Effector memory CD8-positive, alpha-beta T cell (primary cell): ENCODE results near the gene CDH16.

Source experiments
- ATAC-seq: fragments of 150-1000 bp; cut with Tn5 transposase; replicated peaks from 2 replicates; pipeline ENCODE4 v1.10.0; 2021; ENCODE audit warnings: mild to moderate bottlenecking, moderate library complexity
- DNase-seq, 3 experiments: peaks; one replicate each; pipeline ENCODE4 v3.0.0; 2021
- H3K27ac Mint-ChIP-seq, 2 donors: one replicate each; pipeline ENCODE4 v1.8.0; 2022; ENCODE audit warnings: mild to moderate bottlenecking in 2 of 2, mixed read lengths in 2 of 2, moderate library complexity in 2 of 2
- H3K27me3 Mint-ChIP-seq, 2 donors: one replicate each; pipeline ENCODE4 v1.8.0; 2022; ENCODE audit warnings: mixed read lengths in 2 of 2
- H3K36me3 Mint-ChIP-seq: one replicate; pipeline ENCODE4 v1.8.0; 2022; ENCODE audit warnings: mild to moderate bottlenecking, moderate library complexity, mixed read lengths; ENCODE audit not compliant: insufficient read depth
- H3K4me1 Mint-ChIP-seq, 2 donors: one replicate each; pipeline ENCODE4 v1.8.0; 2022; ENCODE audit warnings: low read depth in 2 of 2, mixed read lengths in 2 of 2
- H3K4me3 Mint-ChIP-seq, 2 donors: one replicate each; pipeline ENCODE4 v1.8.0; 2022; ENCODE audit warnings: mild to moderate bottlenecking in 2 of 2, mixed read lengths in 2 of 2, moderate library complexity in 2 of 2
- H3K9me3 Mint-ChIP-seq, 2 donors: one replicate each; pipeline ENCODE4 v1.8.0; 2022; ENCODE audit warnings: mixed read lengths in 2 of 2

Gene CDH16

DNA sequence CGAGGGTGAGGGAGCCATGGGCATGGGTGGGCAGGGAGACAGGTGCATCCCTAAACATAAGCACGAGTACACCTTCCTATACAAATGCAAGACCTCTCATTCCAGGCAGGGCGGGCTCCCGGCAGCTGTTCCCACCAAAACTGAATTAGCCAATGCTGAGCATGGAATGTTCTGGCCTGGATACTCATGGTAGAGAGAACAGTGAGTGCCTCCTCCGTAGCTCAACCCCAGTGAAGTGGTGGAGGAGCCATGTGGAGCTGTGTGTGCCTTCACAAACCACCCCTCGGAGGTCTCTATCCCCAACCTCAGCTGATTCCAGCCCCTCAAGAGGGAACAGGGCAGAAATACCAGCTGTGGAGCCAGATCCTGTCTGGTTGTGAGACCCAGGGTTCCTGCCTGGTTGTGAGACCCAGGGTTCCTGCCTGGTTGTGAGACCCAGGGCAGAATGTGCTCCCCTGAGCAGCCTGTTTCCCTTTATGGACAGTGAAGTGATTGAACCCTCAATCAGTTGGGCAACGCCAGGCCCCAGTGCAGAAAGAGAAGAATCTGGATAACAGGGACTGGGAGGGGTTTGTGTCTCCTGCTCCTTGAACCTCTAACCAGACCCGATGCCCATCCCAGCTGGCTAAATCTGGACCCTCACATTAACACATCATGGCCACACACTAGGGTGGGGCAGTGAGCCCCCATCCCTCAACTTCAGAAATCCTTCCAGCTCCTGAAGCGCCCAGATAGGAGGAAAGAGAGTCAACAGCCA is 2.4 kb upstream of the CDH16 start:
- H3K27ac Mint-ChIP-seq, result no peak overlapping the region
- no peaks in the 10 kb centered on the region for H3K36me3 Mint-ChIP-seq
- DNase-seq (no peak), ATAC-seq (no peak)
- H3K4me1 Mint-ChIP-seq, result peaks cover 0 to 9% of the 10 kb centered on the region in 2 donors
- no peaks in the 10 kb centered on the region for H3K9me3 Mint-ChIP-seq
- peaks cover 25 to 73% of the 10 kb centered on the region in 2 donors for H3K27me3 Mint-ChIP-seq
- H3K4me3 Mint-ChIP-seq, result no peak overlapping the region

GRCh38 chr16:66920299-66920590 is 1.6 kb upstream of the CDH16 start:
- no peak overlapping the region for H3K4me3 Mint-ChIP-seq
- no peak for ATAC-seq
- no peaks in the 10 kb centered on the region for H3K9me3 Mint-ChIP-seq
- H3K36me3 Mint-ChIP-seq, result no peaks in the 10 kb centered on the region
- H3K4me1 Mint-ChIP-seq, result peaks cover 0 to 2% of the 10 kb centered on the region in 2 donors
- peaks cover 17 to 68% of the 10 kb centered on the region in 2 donors for H3K27me3 Mint-ChIP-seq
- no peak for DNase-seq
- H3K27ac Mint-ChIP-seq, result no peak overlapping the region

DNA sequence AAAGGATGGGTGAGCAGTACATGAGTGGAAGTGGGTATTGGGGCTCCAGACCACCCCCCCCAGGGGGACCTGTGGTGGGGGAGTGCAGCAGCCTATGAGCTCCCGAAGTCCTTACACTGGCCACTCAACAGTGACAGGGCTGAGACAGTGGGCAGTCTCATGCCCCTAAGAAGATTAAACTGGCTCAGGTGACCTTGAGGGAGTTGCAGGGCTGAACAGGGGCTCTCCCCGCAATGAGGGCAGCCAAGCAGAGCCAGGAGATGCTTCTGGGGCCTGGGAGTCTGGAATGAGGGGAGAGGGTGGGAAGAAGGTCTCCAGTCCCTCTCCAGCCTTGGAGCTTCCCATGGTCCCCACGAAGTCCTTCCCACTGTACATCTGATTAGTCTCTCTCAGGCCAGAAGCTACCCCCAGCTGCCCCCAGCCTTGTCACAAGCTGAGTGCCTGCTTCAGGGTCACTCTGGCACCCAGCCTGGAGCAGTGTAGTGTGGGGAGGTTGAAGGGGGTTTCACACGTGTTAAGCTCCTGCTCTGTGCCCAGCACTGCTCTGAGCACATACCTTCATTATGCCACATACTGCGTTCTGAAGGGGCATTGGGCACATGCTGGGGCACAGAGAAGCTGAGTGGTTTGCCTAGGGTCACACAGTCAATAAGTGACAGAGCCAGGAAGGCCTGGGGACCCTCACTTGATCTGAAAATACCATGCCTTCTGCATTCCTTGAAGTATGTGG is 1.0 kb upstream of the CDH16 start:
- H3K9me3 Mint-ChIP-seq, result no peaks in the 10 kb centered on the region
- no peak for DNase-seq
- no peak for ATAC-seq
- peaks cover 0 to 2% of the 10 kb centered on the region in 2 donors for H3K4me1 Mint-ChIP-seq
- H3K36me3 Mint-ChIP-seq, result no peaks in the 10 kb centered on the region
- H3K4me3 Mint-ChIP-seq, result no peak overlapping the region
- H3K27me3 Mint-ChIP-seq, result peaks cover 16 to 63% of the 10 kb centered on the region in 2 donors
- no peak overlapping the region for H3K27ac Mint-ChIP-seq

DNA sequence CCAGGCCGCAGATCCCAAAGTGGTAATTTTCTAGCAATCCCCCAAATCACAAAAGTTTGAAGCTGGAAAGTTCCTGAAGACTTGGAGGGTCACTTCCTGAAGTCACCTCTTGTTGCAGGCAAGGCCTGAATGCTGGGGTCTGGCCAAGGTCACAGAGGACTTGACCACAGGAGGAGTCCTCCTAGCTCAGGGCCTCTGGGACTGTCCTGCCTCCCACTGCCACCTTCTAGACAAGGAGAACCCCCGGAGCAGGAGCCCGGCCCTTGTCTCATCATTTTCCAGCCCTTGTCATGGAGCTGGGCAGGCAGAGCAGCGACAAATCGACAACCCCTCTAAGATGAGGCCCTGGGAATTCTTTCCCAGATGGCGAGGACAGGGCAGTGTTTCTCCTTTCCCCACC is 330 bp downstream of the CDH16 start:
- Mint-ChIP-seq H3K9me3 (no peaks in the 10 kb centered on the region), H3K27me3 (peaks cover 6 to 49% of the 10 kb centered on the region in 2 donors), H3K4me3 (no peak overlapping the region), H3K27ac (no peak overlapping the region), H3K4me1 (no peaks in the 10 kb centered on the region), H3K36me3 (no peaks in the 10 kb centered on the region)
- no peak for ATAC-seq
- DNase-seq, result no peak

- Mint-ChIP-seq H3K4me3 (no peak overlapping the region), H3K27me3 (peaks cover 0 to 43% of the 10 kb centered on the region in 2 donors)
Measured at GRCh38 chr16:66917741-66918140, 944 bp downstream of the CDH16 start.

DNA sequence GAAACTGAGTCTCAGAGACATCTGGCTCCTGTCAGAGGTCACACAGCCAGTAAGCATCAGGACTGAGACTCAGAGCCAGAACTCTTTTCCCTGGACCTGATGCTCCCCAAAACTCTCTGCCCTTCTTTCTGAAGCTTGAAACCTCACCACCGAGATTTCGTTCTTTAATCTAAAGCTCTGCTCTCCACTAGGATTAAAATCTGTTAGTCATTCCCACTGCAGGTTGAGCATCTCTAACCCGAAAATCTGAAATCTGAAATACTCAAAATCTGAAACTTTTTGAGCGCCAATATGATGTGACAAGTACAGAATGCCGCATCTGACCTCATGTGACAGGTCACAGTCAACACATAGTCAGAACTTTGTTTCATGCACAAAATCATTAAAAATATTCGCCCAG is 2.2 kb downstream of the CDH16 start:
- no peaks in the 10 kb centered on the region for H3K4me1 Mint-ChIP-seq
- no peak overlapping the region for H3K4me3 Mint-ChIP-seq
- no peak overlapping the region for H3K27ac Mint-ChIP-seq
- DNase-seq (no peak), ATAC-seq (no peak)
- no peaks in the 10 kb centered on the region for H3K9me3 Mint-ChIP-seq
- no peaks in the 10 kb centered on the region for H3K36me3 Mint-ChIP-seq
- H3K27me3 Mint-ChIP-seq, result peaks cover 0 to 46% of the 10 kb centered on the region in 2 donors

More at GRCh38 chr16:66917741-66918140, 944 bp downstream of the CDH16 start:
- no peaks in the 10 kb centered on the region for H3K36me3 Mint-ChIP-seq
- H3K27ac Mint-ChIP-seq, result no peak overlapping the region
- DNase-seq (no peak), ATAC-seq (no peak)
- H3K4me1 Mint-ChIP-seq, result no peaks in the 10 kb centered on the region
- no peaks in the 10 kb centered on the region for H3K9me3 Mint-ChIP-seq

- no peaks in the 10 kb centered on the region for H3K36me3 Mint-ChIP-seq
- no peak overlapping the region for H3K4me3 Mint-ChIP-seq
- H3K27me3 Mint-ChIP-seq, result peaks cover 0 to 37% of the 10 kb centered on the region in 2 donors
- no peak overlapping the region for H3K27ac Mint-ChIP-seq
- no peak for ATAC-seq
- no peaks in the 10 kb centered on the region for H3K4me1 Mint-ChIP-seq
- DNase-seq, result no peak
- no peaks in the 10 kb centered on the region for H3K9me3 Mint-ChIP-seq
Measured at GRCh38 chr16:66915041-66915440, 3.6 kb downstream of the CDH16 start.

DNA sequence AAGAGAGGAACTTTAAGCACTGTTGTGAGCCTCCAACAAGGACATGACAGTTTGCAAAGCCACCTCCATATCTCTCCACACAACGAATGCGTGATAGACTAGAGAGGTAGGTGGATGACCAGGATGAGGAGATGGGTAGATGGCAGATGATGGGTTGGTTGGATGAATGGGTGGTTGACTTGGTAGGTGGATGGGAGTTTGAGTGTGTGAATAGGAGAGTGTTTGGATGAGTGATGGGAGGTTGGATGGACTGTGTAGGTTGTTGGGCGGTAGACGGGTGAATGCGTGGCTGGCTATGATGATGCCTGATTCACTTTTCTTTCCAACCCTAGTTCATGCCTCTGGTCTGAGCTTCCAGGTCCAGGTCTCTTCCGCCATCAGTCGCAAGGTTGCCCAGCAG is 4.1 kb downstream of the CDH16 start:
- Mint-ChIP-seq H3K27me3 (peaks cover 0 to 32% of the 10 kb centered on the region in 2 donors), H3K4me1 (no peaks in the 10 kb centered on the region), H3K27ac (no peak overlapping the region), H3K9me3 (no peaks in the 10 kb centered on the region), H3K36me3 (no peaks in the 10 kb centered on the region), H3K4me3 (no peak overlapping the region)
- ATAC-seq, result no peak
- no peak for DNase-seq

DNA sequence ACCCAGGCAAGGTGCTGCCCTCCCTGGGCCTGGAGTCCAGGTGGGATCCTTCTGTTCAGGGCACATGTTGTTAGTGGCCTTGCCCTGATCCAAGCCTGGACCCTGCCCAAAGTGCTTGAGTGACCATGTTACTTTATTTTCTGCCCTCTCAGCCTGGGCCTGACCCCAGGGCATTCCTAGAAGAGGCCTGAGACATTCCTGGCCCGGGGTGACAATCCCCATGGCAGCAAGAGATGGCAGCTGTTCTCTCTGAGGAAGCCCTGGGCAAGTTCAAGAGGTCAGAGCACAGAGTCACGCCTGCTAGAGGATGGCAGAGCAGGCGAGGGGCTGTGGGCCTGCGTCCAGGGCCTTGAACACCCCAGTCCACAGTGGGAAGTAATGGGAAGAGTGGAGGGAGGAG is 5.0 kb downstream of the CDH16 start:
- H3K27me3 Mint-ChIP-seq, result peaks cover 0 to 23% of the 10 kb centered on the region in 2 donors
- ATAC-seq (no peak), DNase-seq (no peak)
- H3K4me1 Mint-ChIP-seq, result no peaks in the 10 kb centered on the region
- H3K27ac Mint-ChIP-seq, result no peak overlapping the region
- H3K9me3 Mint-ChIP-seq, result no peaks in the 10 kb centered on the region
- no peaks in the 10 kb centered on the region for H3K36me3 Mint-ChIP-seq
- no peak overlapping the region for H3K4me3 Mint-ChIP-seq

DNA sequence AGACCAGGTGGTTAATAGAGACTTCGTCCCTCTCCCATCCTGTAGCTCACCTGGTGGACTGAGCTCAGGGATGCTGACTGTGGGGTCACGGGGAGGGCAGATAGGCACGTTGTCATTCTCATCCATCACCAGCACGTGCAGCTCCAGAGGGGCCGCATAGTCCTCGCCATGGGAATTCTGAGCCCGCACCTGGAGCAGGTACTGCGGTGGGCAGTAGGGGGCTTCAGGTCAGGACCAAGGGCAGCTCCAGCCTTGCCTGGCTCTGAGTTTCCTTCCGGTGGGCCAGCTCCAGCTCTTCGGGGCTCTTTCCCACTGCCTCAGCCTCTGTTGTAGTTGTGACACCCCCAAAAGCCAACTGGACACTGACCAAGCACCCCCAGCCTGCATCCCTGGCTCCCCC is 5.6 kb downstream of the CDH16 start:
- DNase-seq, result no peak
- Mint-ChIP-seq H3K4me1 (no peaks in the 10 kb centered on the region), H3K4me3 (no peak overlapping the region), H3K27ac (no peak overlapping the region), H3K36me3 (peaks cover 6% of the 10 kb centered on the region), H3K27me3 (peaks cover 0 to 17% of the 10 kb centered on the region in 2 donors), H3K9me3 (no peaks in the 10 kb centered on the region)
- ATAC-seq, result no peak

GRCh38 chr16:66911801-66912200 is 6.9 kb downstream of the CDH16 start:
- Mint-ChIP-seq H3K27ac (no peak overlapping the region), H3K27me3 (peaks cover 0 to 13% of the 10 kb centered on the region in 2 donors), H3K36me3 (peaks cover 6% of the 10 kb centered on the region), H3K4me1 (no peaks in the 10 kb centered on the region), H3K9me3 (no peaks in the 10 kb centered on the region), H3K4me3 (no peak overlapping the region)
- no peak for ATAC-seq
- no peak for DNase-seq

GRCh38 chr16:66911112-66911511 is 7.6 kb downstream of the CDH16 start:
- DNase-seq (no peak), ATAC-seq (no peak)
- Mint-ChIP-seq H3K36me3 (peaks cover 6% of the 10 kb centered on the region), H3K27ac (no peak overlapping the region), H3K4me1 (peaks cover 0 to 4% of the 10 kb centered on the region in 2 donors), H3K27me3 (peaks cover 0 to 10% of the 10 kb centered on the region in 2 donors), H3K9me3 (no peaks in the 10 kb centered on the region), H3K4me3 (no peak overlapping the region)

- Mint-ChIP-seq H3K4me1 (peaks cover 0 to 9% of the 10 kb centered on the region in 2 donors), H3K36me3 (peaks cover 6% of the 10 kb centered on the region), H3K27me3 (peaks cover 0 to 6% of the 10 kb centered on the region in 2 donors), H3K4me3 (no peak overlapping the region), H3K27ac (no peak overlapping the region), H3K9me3 (no peaks in the 10 kb centered on the region)
- ATAC-seq, result no peak
- DNase-seq, result no peak
Measured at GRCh38 chr16:66910175-66910940, 8.3 kb downstream of the CDH16 start.
